Measurements from ENCODE around the gene LAPTM5. TPM values are rescaled to one million over a fixed set of nuclear protein-coding genes. Genes with fewer than 3 reads are reported as not detected.
A peak's percentile ranks its signal among the peaks of the same experiment; 100 is the strongest.

The LAPTM5 gene
- total and polyA plus RNA-seq, 2 donors (not counting 1 experiment from before 2014, with no cell fraction given) = 1,384 to 1,519 TPM

DNA sequence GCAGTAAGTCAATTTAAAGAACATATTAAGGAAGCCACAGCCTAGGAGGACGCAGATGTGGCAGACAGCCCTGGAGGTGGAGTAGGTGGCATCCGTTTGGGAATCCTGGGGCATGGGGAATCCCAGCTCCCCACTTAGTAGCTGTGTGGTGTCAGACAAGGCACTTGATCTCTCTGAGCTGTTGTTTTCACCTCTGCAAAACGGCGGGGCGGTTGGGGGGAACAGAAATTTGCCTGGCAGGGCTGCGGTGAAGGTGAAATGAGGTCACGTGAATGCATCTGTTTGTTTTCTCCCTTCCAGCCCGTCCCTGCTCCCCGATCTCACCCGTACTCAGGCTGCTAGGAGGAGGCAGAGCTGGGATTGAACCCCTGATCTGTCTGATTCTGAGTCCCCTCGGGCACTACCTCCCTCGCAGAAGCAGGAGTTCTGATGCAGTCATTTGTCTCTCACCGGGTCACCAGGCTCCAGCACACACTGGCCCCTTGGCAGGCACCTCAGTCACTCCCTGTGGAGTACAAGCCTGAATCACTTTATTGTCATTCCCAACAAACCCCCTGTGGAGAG is 2.2 kb upstream of the LAPTM5 start:
- peak; percentile 69 for DNase-seq

More for the DNA sequence above, 2.2 kb upstream of the LAPTM5 start:
- TF ChIP-seq EZH2 (IDR thresholded peaks at IDR 0.05; ENCODE audit: borderline replicate concordance, insufficient read depth, low read depth, low read length, poor library complexity, severe bottlenecking) = no peak
- TF ChIP-seq, protein P1, sequence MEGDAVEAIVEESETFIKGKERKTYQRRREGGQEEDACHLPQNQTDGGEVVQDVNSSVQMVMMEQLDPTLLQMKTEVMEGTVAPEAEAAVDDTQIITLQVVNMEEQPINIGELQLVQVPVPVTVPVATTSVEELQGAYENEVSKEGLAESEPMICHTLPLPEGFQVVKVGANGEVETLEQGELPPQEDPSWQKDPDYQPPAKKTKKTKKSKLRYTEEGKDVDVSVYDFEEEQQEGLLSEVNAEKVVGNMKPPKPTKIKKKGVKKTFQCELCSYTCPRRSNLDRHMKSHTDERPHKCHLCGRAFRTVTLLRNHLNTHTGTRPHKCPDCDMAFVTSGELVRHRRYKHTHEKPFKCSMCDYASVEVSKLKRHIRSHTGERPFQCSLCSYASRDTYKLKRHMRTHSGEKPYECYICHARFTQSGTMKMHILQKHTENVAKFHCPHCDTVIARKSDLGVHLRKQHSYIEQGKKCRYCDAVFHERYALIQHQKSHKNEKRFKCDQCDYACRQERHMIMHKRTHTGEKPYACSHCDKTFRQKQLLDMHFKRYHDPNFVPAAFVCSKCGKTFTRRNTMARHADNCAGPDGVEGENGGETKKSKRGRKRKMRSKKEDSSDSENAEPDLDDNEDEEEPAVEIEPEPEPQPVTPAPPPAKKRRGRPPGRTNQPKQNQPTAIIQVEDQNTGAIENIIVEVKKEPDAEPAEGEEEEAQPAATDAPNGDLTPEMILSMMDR (IDR thresholded peaks at IDR 0.05) = no peak
- H2AFZ ChIP-seq (ENCODE audit: insufficient read depth, low read depth, low read length, poor library complexity, severe bottlenecking) = peak overlapping the region; percentile 35
- H3K4me1 ChIP-seq (ENCODE audit: control insufficient read depth in 2 of 2, insufficient read depth in 2 of 2, low read length in 2 of 2) = peaks cover 65 to 80% of the 10 kb centered on the region in 2 donors
- no peaks in the 10 kb centered on the region for H3K27me3 ChIP-seq (replicated peaks in 1 of 4; ENCODE audit: control extremely low read depth in 1 of 4, control insufficient read depth in 3 of 4, insufficient read depth in 4 of 4, low read length in 3 of 4)
- WGBS (ENCODE audit: insufficient coverage) = 51% methylated on average over 8 of the region's 13 CpGs
- ChIA-PET POLR2A (interaction anchor here (1.4 to 4.7 kb wide), 4 partner anchors 9 to 35 kb away, joined by 3 to 40 read pairs (median 16); no protein-coding TSS in a partner anchor), CTCF (interaction anchor here (17.4 to 27.3 kb wide), 2 partner anchors 20 to 26 kb away, joined by 312 to 769 read pairs; partner anchors contain the start of gene MATN1)
- H3K4me3 Mint-ChIP-seq = peak overlapping the region; percentile 92
- peak overlapping the region in 4 of 5 experiments; percentile 11 to 96 (median 26) for H3K4me3 ChIP-seq (ENCODE audit: control extremely low read depth in 1 of 5, extremely low read depth in 1 of 5, insufficient read depth in 1 of 5, low read depth in 2 of 5, low read length in 4 of 5)
- intact Hi-C loops (cut with micrococcal nuclease) = no loop called here
- H4K20me1 ChIP-seq (ENCODE audit: control insufficient read depth, insufficient read depth, low read length, poor library complexity, severe bottlenecking) = peaks cover 26% of the 10 kb centered on the region
- peaks cover 81% of the 10 kb centered on the region for H3K4me1 Mint-ChIP-seq
- peak overlapping the region; percentile 95 for H3K27ac Mint-ChIP-seq
- peaks cover 68% of the 10 kb centered on the region for H3K79me2 ChIP-seq (ENCODE audit: control insufficient read depth, insufficient read depth, low read length)
- H3K9ac ChIP-seq (ENCODE audit: low read length) = peak overlapping the region; percentile 98
- no peaks in the 10 kb centered on the region for H3K27me3 Mint-ChIP-seq
- peak overlapping the region; percentile 94 for H3K4me2 ChIP-seq (replicated peaks; ENCODE audit: low read depth, low read length, poor library complexity, severe bottlenecking)
- ATAC-seq (ENCODE audit: low read depth) = no peak
- peaks cover 0 to 20% of the 10 kb centered on the region in 2 experiments for H3K36me3 ChIP-seq (replicated peaks in 1 of 2; ENCODE audit: control extremely low read depth in 1 of 2, control insufficient read depth in 1 of 2, extremely low read depth in 1 of 2, insufficient read depth in 2 of 2, low read length in 1 of 2)
- H3K9me3 ChIP-seq (ENCODE audit: control extremely low read depth in 1 of 3, control insufficient read depth in 2 of 3, insufficient read depth in 1 of 3, low read length in 2 of 3) = no peaks in the 10 kb centered on the region
- H3K27ac ChIP-seq (ENCODE audit: low read length in 2 of 2) = peak overlapping the region; percentile 82 to 98
- H3K9me3 Mint-ChIP-seq (ENCODE audit: insufficient read depth) = no peaks in the 10 kb centered on the region

All from B cell (primary cell).